ENCODE data around the gene MINK1.

GRCh38 chr17:4895121-4895520, 62.0 kb downstream of the MINK1 start:
- no peak for TF ChIP-seq CTCF (IDR thresholded peaks at IDR 0.05)
- no peak for TF ChIP-seq EP300 (IDR thresholded peaks at IDR 0.05)
- TF ChIP-seq RCOR1 (IDR thresholded peaks at IDR 0.05; ENCODE audit: low read depth, low read length): no peak
- no peak for TF ChIP-seq ESRRA (IDR thresholded peaks at IDR 0.05; ENCODE audit: borderline replicate concordance, low read length)
- TF ChIP-seq RFX5 (IDR thresholded peaks at IDR 0.05): no peak
- no peak for TF ChIP-seq HOXA7 (CRISPR knock-in tag; IDR thresholded peaks at IDR 0.05)
- no peak for TF ChIP-seq BHLHE40 (IDR thresholded peaks at IDR 0.05; ENCODE audit: low read depth, low read length)
- no peak for TF ChIP-seq ZFP36 (IDR thresholded peaks at IDR 0.05; ENCODE audit: borderline replicate concordance, partially characterized antibody)
- no peak for TF ChIP-seq MAZ (IDR thresholded peaks at IDR 0.05; ENCODE audit: borderline replicate concordance, low read depth, low read length)
- TF ChIP-seq TFCP2L1 (CRISPR knock-in tag; IDR thresholded peaks at IDR 0.05): no peak
- TF ChIP-seq RAD21 (conservative IDR thresholded peaks at IDR 0.05 in 1 of 2, IDR thresholded peaks at IDR 0.05 in 1 of 2): no peak

Measured in A549 (cell line).